HG03108 (cell line): ENCODE data around the gene RNPEP.
"Not testable (repeated sequence)": the region's sequence is repeated elsewhere in the genome, so short reads cannot be mapped to it uniquely, and the experiment has no call there.

ENCODE experiments used
- ATAC-seq: cut with Tn5 transposase; IDR thresholded peaks from one replicate; pipeline ENCODE4 v1.9.1; 2021; ENCODE audit warnings: moderate library complexity; ENCODE audit not compliant: unreplicated experiment

Gene RNPEP

GRCh38 chr1:202034683-202035462, 52.4 kb downstream of the RNPEP start:
- ATAC-seq: no peak

- no peak for ATAC-seq
Observed at GRCh38 chr1:202036595-202037387, 54.3 kb downstream of the RNPEP start.

GRCh38 chr1:202037706-202038296, 55.4 kb downstream of the RNPEP start:
- ATAC-seq: no peak

GRCh38 chr1:202038688-202039346, 56.4 kb downstream of the RNPEP start:
- ATAC-seq: no peak

- ATAC-seq: no peak
Observed at GRCh38 chr1:202045705-202046104, 63.3 kb downstream of the RNPEP start.

GRCh38 chr1:202046227-202046626, 63.8 kb downstream of the RNPEP start:
- ATAC-seq: no peak

GRCh38 chr1:202046748-202047708, 64.6 kb downstream of the RNPEP start:
- ATAC-seq: no peak

GRCh38 chr1:202047977-202048376, 65.5 kb downstream of the RNPEP start:
- ATAC-seq: no peak

- no peak for ATAC-seq
Observed at GRCh38 chr1:202049129-202049528, 66.7 kb downstream of the RNPEP start.

GRCh38 chr1:202054094-202054493, 71.6 kb downstream of the RNPEP start:
- no peak for ATAC-seq

- not testable (repeated sequence) for ATAC-seq
Observed at GRCh38 chr1:202054673-202055072, 72.2 kb downstream of the RNPEP start.
